ENCODE results near the gene FMNL2. TPM values are rescaled to one million over a fixed set of nuclear protein-coding genes. Genes with fewer than 3 reads are reported as not detected.

Gene FMNL2
- total RNA-seq, 1 experiment from 2014 or later = 28.1 TPM

- intact Hi-C loops (cut with micrococcal nuclease) = no loop called here
- H3K9me2 ChIP-seq (ENCODE audit: insufficient read depth) = no peaks in the 10 kb centered on the region
- ATAC-seq = peak; percentile 58; the same call in 1 of the 2 replicates
- no peak overlapping the region for H2AFZ ChIP-seq (ENCODE audit: low read depth, low read length, poor library complexity, severe bottlenecking)
- H3K79me2 ChIP-seq (ENCODE audit: insufficient read depth, low read length) = peaks cover 40% of the 10 kb centered on the region; the same call in 1 of the 2 replicates
- no peak overlapping the region for H3K4me3 ChIP-seq (replicated peaks in 1 of 2; ENCODE audit: low read depth in 1 of 2, low read length in 2 of 2)
- no TSS peak for BruUV-seq (replicated peaks)
- peaks cover 0 to 14% of the 10 kb centered on the region in 2 experiments; a peak in 1 of 4 replicates for H3K4me1 ChIP-seq (ENCODE audit: control insufficient read depth in 1 of 2, insufficient read depth in 2 of 2, low read length in 2 of 2)
- H3K27me3 ChIP-seq (ENCODE audit: insufficient read depth, low read length) = no peaks in the 10 kb centered on the region
- H3K36me3 ChIP-seq (ENCODE audit: control insufficient read depth in 1 of 2, insufficient read depth in 2 of 2, low read length in 2 of 2) = no peaks in the 10 kb centered on the region
- POLR2A ChIA-PET = no interaction called here
- no peak overlapping the region for H3K4me2 ChIP-seq (ENCODE audit: low read length)
- H3K9me3 ChIP-seq (ENCODE audit: control insufficient read depth in 1 of 2, insufficient read depth in 1 of 2, low read depth in 1 of 2, low read length in 2 of 2) = no peaks in the 10 kb centered on the region
- no peak overlapping the region for H3K27ac ChIP-seq (ENCODE audit: low read depth, low read length)
- RAD21 ChIA-PET (ENCODE audit: low non-redundant PET in 1 of 2, low total read pairs in 2 of 2, uncharacterized antibody in 2 of 2, unreplicated experiment in 2 of 2) = no interaction called here
- H3K9ac ChIP-seq (ENCODE audit: low read length) = no peak overlapping the region
- CTCF ChIA-PET = no interaction called here
- 0 out of 2 replicates have a peak, but pooled peaks have one; percentile 18 for TF ChIP-seq RAD21 (IDR thresholded peaks at IDR 0.05; ENCODE audit: low read depth)
- TF ChIP-seq CTCF (IDR thresholded peaks at IDR 0.05 in 2 of 3, conservative IDR thresholded peaks at IDR 0.05 in 1 of 3; ENCODE audit: borderline replicate concordance in 1 of 3, insufficient read depth in 1 of 3, low read depth in 2 of 3, low read length in 2 of 3) = no peak
- no peak for DNase-seq (ENCODE audit: low read depth, low spot score)
- H4K20me1 ChIP-seq (ENCODE audit: insufficient read depth) = no peaks in the 10 kb centered on the region
These were observed 131.1 kb downstream of the FMNL2 start for GRCh38 chr2:152466041-152466440.

- no peak overlapping the region for H3K9ac ChIP-seq (ENCODE audit: low read length)
- no TSS peak for BruUV-seq (replicated peaks)
- CTCF ChIA-PET = no interaction called here
- POLR2A ChIA-PET = no interaction called here
- H3K4me1 ChIP-seq (ENCODE audit: control insufficient read depth in 1 of 2, insufficient read depth in 2 of 2, low read length in 2 of 2) = peaks cover 0 to 14% of the 10 kb centered on the region in 2 experiments; a peak in 1 of 4 replicates
- RAD21 ChIA-PET (ENCODE audit: low non-redundant PET in 1 of 2, low total read pairs in 2 of 2, uncharacterized antibody in 2 of 2, unreplicated experiment in 2 of 2) = no interaction called here
- DNase-seq (ENCODE audit: low read depth, low spot score) (no peak), ATAC-seq (no peak)
- H3K27ac ChIP-seq (ENCODE audit: low read depth, low read length) = no peak overlapping the region
- no peaks in the 10 kb centered on the region for H4K20me1 ChIP-seq (ENCODE audit: insufficient read depth)
- H3K9me3 ChIP-seq (ENCODE audit: control insufficient read depth in 1 of 2, insufficient read depth in 1 of 2, low read depth in 1 of 2, low read length in 2 of 2) = no peaks in the 10 kb centered on the region
- no peaks in the 10 kb centered on the region for H3K27me3 ChIP-seq (ENCODE audit: insufficient read depth, low read length)
- H3K9me2 ChIP-seq (ENCODE audit: insufficient read depth) = no peaks in the 10 kb centered on the region
- no peak overlapping the region for H3K4me2 ChIP-seq (ENCODE audit: low read length)
- no peak overlapping the region for H2AFZ ChIP-seq (ENCODE audit: low read depth, low read length, poor library complexity, severe bottlenecking)
- H3K36me3 ChIP-seq (ENCODE audit: control insufficient read depth in 1 of 2, insufficient read depth in 2 of 2, low read length in 2 of 2) = no peaks in the 10 kb centered on the region
- no peak overlapping the region for H3K4me3 ChIP-seq (replicated peaks in 1 of 2; ENCODE audit: low read depth in 1 of 2, low read length in 2 of 2)
- intact Hi-C loops (cut with micrococcal nuclease) = no loop called here
- H3K79me2 ChIP-seq (ENCODE audit: insufficient read depth, low read length) = peaks cover 31% of the 10 kb centered on the region; the same call in 1 of the 2 replicates
- TF ChIP-seq RAD21 (IDR thresholded peaks at IDR 0.05; ENCODE audit: low read depth) (no peak), POLR2AphosphoS5 (IDR thresholded peaks at IDR 0.05; ENCODE audit: low read depth, low read length) (no peak), EZH2 (IDR thresholded peaks at IDR 0.05) (no peak), MAX (IDR thresholded peaks at IDR 0.05) (no peak), CBX3 (IDR thresholded peaks at IDR 0.05; ENCODE audit: low read depth) (no peak), ZBTB33 (IDR thresholded peaks at IDR 0.05; ENCODE audit: extremely low read depth, insufficient replicate concordance, low read length) (no peak), POLR2A (IDR thresholded peaks at IDR 0.05; ENCODE audit: borderline replicate concordance, extremely low read depth, insufficient read depth, insufficient read length) (no peak), ZNF274 (IDR thresholded peaks at IDR 0.05; ENCODE audit: low read depth, low read length) (no peak), ZFX (IDR thresholded peaks at IDR 0.05) (no peak), YY1 (IDR thresholded peaks at IDR 0.05; ENCODE audit: extremely low read depth, insufficient replicate concordance, low read depth, low read length) (no peak), EZH2phosphoT487 (IDR thresholded peaks at IDR 0.05; ENCODE audit: borderline replicate concordance) (no peak), TCF7L2 (IDR thresholded peaks at IDR 0.05; ENCODE audit: borderline replicate concordance, extremely low read depth, insufficient read depth, insufficient read length) (no peak)
These were observed 132.2 kb downstream of the FMNL2 start for GRCh38 chr2:152466980-152467676.

All from HCT116 (cell line).